ENCODE measurements around the gene CRTC2. TPM values are rescaled to one million over a fixed set of nuclear protein-coding genes. Genes with fewer than 3 reads are reported as not detected.

CRTC2 gene
- total RNA-seq, 3 donors from 2014 or later, result 30.0 to 47.3 (median 47.1) TPM

- peaks cover 27% of the 10 kb centered on the region for H3K4me1 ChIP-seq (ENCODE audit: low read depth)
- intact Hi-C loops (cut with DNase I, micrococcal nuclease), result no loop called here
- H3K36me3 ChIP-seq (ENCODE audit: low read depth), result no peaks in the 10 kb centered on the region
- peak; percentile 82 to 84 (median 83) for DNase-seq
- H3K9me3 ChIP-seq, result no peaks in the 10 kb centered on the region
- no peak for TF ChIP-seq CTCF (IDR thresholded peaks at IDR 0.05)
- peak overlapping the region; percentile 36 for H3K4me3 ChIP-seq
- peak; percentile 33 for ATAC-seq
Observed at GRCh38 chr1:153968000-153968363, 9.6 kb upstream of the CRTC2 start.

GRCh38 chr1:153967107-153967999, 8.9 kb upstream of the CRTC2 start, which contains the start of gene CREB3L4:
TSS of gene CREB3L4 (plus strand) at chr1:153967902. CDS start at chr1:153968526, 624 bp downstream.
- ATAC-seq, result peak; percentile 82
- H3K4me1 ChIP-seq (ENCODE audit: low read depth), result peaks cover 31% of the 10 kb centered on the region
- intact Hi-C loops (cut with DNase I, micrococcal nuclease), result no loop called here

GRCh38 chr1:153963850-153964331, 5.5 kb upstream of the CRTC2 start:
- no peak for TF ChIP-seq CTCF (IDR thresholded peaks at IDR 0.05)
- H3K4me3 ChIP-seq, result peak overlapping the region; percentile 66
- peak; percentile 69 to 79 (median 74) for DNase-seq
- peaks cover 47% of the 10 kb centered on the region for H3K4me1 ChIP-seq (ENCODE audit: low read depth)
- ATAC-seq, result peak; percentile 9
- intact Hi-C loops (cut with DNase I, micrococcal nuclease), result no loop called here
- H3K9me3 ChIP-seq, result no peaks in the 10 kb centered on the region
- no peaks in the 10 kb centered on the region for H3K36me3 ChIP-seq (ENCODE audit: low read depth)

More at GRCh38 chr1:153967107-153967999, 8.9 kb upstream of the CRTC2 start, which contains the start of gene CREB3L4:
- Histone ChIP-seq H3K4me3 (peak within 1 kb of the TSS; percentile 36), H3K9me3 (no peaks in the 10 kb centered on the region), H3K36me3 (ENCODE audit: low read depth) (no peaks in the 10 kb centered on the region)
- DNase-seq, result peak; percentile 91 to 94 (median 92)
- TF ChIP-seq CTCF (IDR thresholded peaks at IDR 0.05), result peak; percentile 7

- no peaks in the 10 kb centered on the region for H3K36me3 ChIP-seq (ENCODE audit: low read depth)
- intact Hi-C loops (cut with DNase I, micrococcal nuclease), result no loop called here
- TF ChIP-seq CTCF (IDR thresholded peaks at IDR 0.05), result no peak
- DNase-seq (peak; percentile 99 to 100 (median 100)), ATAC-seq (peak; percentile 80)
- peak within 1 kb of the TSS; percentile 66 for H3K4me3 ChIP-seq
- peaks cover 42% of the 10 kb centered on the region for H3K4me1 ChIP-seq (ENCODE audit: low read depth)
- H3K9me3 ChIP-seq, result no peaks in the 10 kb centered on the region
Observed at GRCh38 chr1:153963030-153963849, 4.8 kb upstream of the CRTC2 start, which contains the start of gene SLC39A1. TSS of gene SLC39A1 (minus strand) at chr1:153963537. CDS start at chr1:153962715, 822 bp downstream.
